ENCODE results near the gene PDPR.
"Not testable (repeated sequence)": the region's sequence is repeated elsewhere in the genome, so short reads cannot be mapped to it uniquely, and the experiment has no call there.

Gene PDPR

DNA sequence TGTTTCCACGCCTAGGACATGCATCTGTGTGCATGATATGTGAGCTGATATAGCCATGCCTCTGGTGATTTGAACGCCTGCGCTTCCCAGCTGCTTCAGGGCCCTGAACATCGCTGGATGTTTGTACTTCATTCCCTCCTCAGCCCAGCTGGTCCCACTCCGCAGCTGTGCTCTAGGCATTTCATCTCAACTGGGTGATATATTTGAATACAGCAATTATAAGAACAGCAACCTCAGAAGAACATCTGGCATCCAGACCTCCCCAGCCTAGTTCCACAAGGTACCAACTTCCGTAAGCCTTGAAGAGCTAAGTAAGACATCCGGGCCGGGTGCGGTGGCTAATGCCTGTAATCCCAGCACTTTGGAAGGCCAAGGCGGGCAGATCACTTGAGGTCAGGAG, 52.6 kb downstream of the PDPR start:
- not testable (repeated sequence) for DNase-seq

- DNase-seq, result not testable (repeated sequence)
Measured at GRCh38 chr16:70173212-70173837, 59.2 kb downstream of the PDPR start, which contains the start of gene CLEC18C. CLEC18C (plus strand) TSS chr16:70173787; CDS start chr16:70174279, 492 bp downstream.

GRCh38 chr16:70173916-70174315, 59.8 kb downstream of the PDPR start:
- DNase-seq, result not testable (repeated sequence)

GRCh38 chr16:70174387-70174932, 60.3 kb downstream of the PDPR start:
- not testable (repeated sequence) for DNase-seq

- not testable (repeated sequence) for DNase-seq
Measured at GRCh38 chr16:70187858-70188607, 73.9 kb downstream of the PDPR start.

DNA sequence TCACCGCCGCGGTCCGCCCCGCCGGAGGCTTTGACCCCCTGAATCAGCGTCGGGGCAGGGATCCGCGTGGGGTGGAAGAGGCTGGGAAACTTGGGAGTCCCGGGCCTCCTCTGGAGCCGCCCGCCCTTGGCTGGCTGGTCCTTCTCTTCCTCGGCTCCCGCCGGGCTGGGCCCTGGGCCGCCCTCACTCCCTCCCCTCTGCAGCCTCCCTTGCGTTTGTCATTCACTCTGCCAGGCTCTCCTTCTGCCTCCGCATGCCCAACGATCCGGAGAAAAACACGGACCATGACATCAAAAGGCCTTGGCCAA, 74.4 kb downstream of the PDPR start:
- peak; percentile 51 for DNase-seq

DNA sequence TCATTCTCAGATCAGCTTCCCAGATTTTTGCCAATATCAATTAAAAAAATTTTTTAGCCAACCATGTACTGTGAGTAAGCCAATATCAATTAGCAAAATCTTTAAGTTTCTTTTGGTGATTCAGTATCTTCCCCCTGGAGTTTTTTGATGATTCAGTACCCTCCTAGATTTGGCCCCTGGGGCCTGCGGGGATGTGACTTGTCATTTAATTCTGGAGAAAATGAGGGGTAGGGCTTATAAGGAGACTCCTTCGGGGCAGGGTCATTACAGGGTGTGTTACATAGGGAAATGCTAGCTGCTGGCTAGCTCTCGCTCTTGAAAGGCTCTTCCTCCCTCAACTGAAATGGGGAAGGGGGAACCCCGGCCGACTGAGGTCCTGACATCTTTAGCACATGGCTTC, 76.4 kb downstream of the PDPR start:
- not testable (repeated sequence) for DNase-seq

- not testable (repeated sequence) for DNase-seq
Measured at GRCh38 chr16:70196683-70197300, 82.7 kb downstream of the PDPR start.

DNA sequence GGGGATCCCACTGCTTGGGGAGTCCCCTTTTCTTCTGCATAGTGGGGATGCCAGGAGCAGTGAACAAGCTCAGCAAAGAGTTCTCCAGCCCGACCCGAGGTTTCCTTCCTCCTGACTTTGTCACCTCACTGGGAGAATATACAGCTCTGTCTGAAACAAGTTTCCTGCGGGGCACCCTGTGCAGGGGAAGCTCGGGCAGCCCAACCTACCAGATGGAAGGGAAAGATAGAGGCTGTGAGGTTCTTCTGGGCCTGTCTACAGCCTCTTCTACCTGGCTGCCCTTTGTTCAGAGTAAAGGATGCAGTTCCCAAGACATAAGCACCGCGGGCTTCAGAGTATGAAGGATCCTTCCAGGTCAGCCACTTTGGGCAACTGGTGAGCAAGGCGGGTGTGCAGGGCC, 83.5 kb downstream of the PDPR start:
- DNase-seq, result not testable (repeated sequence)

GRCh38 chr16:70198230-70198629, 84.1 kb downstream of the PDPR start:
- DNase-seq, result not testable (repeated sequence)

DNA sequence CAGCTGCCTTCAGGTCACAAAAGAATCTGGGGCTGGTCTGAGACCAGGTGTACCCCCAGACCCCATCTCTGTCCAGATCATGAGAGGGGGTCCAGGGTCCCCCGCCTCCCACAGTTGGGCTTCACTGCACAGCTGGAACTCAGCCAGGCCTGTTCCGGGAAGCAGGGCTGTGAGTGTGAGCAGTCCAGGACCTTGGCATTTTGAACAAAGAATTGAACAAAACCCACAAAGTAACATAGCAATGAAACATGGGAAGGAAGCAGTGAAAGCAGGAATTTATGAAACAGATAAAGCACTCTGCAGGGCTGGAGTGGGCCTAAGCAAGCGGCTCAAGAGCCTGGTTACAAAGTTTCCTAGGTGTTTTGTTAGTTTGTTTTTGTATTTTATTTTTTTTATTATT, 84.5 kb downstream of the PDPR start:
- not testable (repeated sequence) for DNase-seq

DNA sequence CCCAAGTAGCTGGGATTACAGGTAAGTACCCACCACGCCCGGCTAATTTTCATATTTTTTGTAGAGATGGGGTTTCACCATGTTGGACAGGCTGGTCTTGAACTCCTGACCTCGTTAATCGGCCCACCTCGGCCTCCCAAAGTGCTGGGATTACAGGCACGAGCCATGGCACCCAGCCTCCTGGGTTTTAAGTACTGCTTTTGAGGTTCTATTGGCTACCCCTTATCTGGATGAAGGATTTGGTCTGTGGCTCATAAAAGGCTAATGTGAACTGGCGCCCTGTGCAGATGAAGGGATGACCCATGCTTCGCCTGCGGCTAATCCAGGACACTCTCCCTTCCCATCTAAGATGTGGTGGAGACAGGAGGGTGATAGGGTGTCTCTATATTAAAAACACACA, 85.0 kb downstream of the PDPR start:
- DNase-seq, result not testable (repeated sequence)

GRCh38 chr16:70200063-70200462, 85.9 kb downstream of the PDPR start:
- not testable (repeated sequence) for DNase-seq

- not testable (repeated sequence) for DNase-seq
Measured at GRCh38 chr16:70203508-70203907, 89.4 kb downstream of the PDPR start.

- not testable (repeated sequence) for DNase-seq
Measured at GRCh38 chr16:70204010-70204409, 89.9 kb downstream of the PDPR start.

GRCh38 chr16:70204668-70205405, 90.7 kb downstream of the PDPR start:
- not testable (repeated sequence) for DNase-seq

- DNase-seq, result not testable (repeated sequence)
Measured at GRCh38 chr16:70206382-70206781, 92.2 kb downstream of the PDPR start.

Data from islet precursor cell (in vitro differentiated cells).